C4-2B (cell line): Measurements from ENCODE around the gene GALR3.

ENCODE experiments used
- CTCF ChIP-seq: fragments of 450-650 bp; conservative IDR thresholded peaks from 2 replicates; pipeline ENCODE4 v1.5.1; 2017; ENCODE audit warnings: mild to moderate bottlenecking
- ZFX ChIP-seq: fragments of 450-650 bp; IDR thresholded peaks from 2 replicates; pipeline ENCODE4 v1.6.1; 2017

DNA sequence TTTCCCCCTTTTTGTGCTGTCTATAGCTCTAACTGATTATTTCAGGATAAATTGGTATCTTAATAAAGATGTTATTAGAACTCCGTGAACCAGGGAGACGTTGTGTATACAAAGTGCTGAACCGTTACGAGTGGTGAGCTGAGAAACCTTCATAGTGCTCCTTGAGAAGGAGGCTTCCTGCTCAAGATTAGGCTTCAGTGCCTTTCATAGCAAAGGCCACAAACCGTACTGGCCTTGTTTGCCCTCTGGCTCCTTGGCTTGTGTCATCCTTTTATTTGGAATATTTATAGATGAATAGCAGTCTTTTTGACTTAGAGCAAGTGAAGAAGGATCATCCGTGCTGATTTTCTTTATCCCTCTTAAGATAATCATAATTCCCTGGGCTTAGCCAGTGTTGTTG lies 42.3 kb downstream of the GALR3 start:
- no peak for TF ChIP-seq CTCF
- TF ChIP-seq ZFX: no peak
